ENCODE measurements around the gene MIPEP.

DNA sequence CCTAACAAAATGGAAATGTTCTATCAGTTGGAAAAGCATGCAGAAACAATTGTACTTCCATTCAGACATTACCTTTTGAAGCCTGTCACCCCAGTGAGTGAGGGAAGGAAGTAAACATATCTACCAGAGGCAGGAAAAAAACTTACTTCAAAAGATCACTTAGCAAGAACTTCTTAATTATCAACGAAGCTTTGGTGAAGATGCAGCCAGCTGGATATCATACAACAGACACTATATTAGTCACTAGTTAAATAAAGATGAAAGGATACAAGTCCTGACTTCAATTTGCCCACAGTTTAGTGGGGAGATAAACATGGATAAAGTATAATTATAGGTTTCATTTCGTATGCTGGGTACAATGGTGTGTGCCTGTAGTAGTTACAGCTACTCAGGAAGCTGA is 170.2 kb downstream of the MIPEP start:
- TF ChIP-seq, protein P1, sequence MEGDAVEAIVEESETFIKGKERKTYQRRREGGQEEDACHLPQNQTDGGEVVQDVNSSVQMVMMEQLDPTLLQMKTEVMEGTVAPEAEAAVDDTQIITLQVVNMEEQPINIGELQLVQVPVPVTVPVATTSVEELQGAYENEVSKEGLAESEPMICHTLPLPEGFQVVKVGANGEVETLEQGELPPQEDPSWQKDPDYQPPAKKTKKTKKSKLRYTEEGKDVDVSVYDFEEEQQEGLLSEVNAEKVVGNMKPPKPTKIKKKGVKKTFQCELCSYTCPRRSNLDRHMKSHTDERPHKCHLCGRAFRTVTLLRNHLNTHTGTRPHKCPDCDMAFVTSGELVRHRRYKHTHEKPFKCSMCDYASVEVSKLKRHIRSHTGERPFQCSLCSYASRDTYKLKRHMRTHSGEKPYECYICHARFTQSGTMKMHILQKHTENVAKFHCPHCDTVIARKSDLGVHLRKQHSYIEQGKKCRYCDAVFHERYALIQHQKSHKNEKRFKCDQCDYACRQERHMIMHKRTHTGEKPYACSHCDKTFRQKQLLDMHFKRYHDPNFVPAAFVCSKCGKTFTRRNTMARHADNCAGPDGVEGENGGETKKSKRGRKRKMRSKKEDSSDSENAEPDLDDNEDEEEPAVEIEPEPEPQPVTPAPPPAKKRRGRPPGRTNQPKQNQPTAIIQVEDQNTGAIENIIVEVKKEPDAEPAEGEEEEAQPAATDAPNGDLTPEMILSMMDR (IDR thresholded peaks at IDR 0.05 in 2 of 3, conservative IDR thresholded peaks at IDR 0.05 in 1 of 3; ENCODE audit: control insufficient read depth in 2 of 3, extremely low read depth in 1 of 3, insufficient read depth in 1 of 3, low read depth in 3 of 3, low read length in 3 of 3) = no peak
- TF ChIP-seq EP300 (IDR thresholded peaks at IDR 0.05; ENCODE audit: borderline replicate concordance in 1 of 2, control insufficient read depth in 1 of 2, low read depth in 2 of 2, low read length in 2 of 2) = no peak
- TF ChIP-seq, protein P2, sequence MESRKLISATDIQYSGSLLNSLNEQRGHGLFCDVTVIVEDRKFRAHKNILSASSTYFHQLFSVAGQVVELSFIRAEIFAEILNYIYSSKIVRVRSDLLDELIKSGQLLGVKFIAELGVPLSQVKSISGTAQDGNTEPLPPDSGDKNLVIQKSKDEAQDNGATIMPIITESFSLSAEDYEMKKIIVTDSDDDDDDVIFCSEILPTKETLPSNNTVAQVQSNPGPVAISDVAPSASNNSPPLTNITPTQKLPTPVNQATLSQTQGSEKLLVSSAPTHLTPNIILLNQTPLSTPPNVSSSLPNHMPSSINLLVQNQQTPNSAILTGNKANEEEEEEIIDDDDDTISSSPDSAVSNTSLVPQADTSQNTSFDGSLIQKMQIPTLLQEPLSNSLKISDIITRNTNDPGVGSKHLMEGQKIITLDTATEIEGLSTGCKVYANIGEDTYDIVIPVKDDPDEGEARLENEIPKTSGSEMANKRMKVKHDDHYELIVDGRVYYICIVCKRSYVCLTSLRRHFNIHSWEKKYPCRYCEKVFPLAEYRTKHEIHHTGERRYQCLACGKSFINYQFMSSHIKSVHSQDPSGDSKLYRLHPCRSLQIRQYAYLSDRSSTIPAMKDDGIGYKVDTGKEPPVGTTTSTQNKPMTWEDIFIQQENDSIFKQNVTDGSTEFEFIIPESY (IDR thresholded peaks at IDR 0.05) = no peak

Data from GM12878 (cell line).